GM12875 (cell line): ENCODE results near the gene ABCC11.

Experiments
- H3K4me3 ChIP-seq: one replicate; pipeline ENCODE4 v1.5.1; 2011; ENCODE audit warnings: low read depth, low read length, control low read depth
- CTCF ChIP-seq: IDR thresholded peaks from 2 replicates; pipeline ENCODE4 v1.5.1; 2011; ENCODE audit warnings: low read depth, mild to moderate bottlenecking, control low read depth, inconsistent platforms, low read length, moderate library complexity, borderline replicate concordance; ENCODE audit not compliant: insufficient read depth

The ABCC11 gene

GRCh38 chr16:48284772-48285409, 37.6 kb upstream of the ABCC11 start:
- TF ChIP-seq CTCF = no peak
- no peak overlapping the region for H3K4me3 ChIP-seq

GRCh38 chr16:48282636-48283263, 35.4 kb upstream of the ABCC11 start:
- no peak for TF ChIP-seq CTCF
- no peak overlapping the region for H3K4me3 ChIP-seq

DNA sequence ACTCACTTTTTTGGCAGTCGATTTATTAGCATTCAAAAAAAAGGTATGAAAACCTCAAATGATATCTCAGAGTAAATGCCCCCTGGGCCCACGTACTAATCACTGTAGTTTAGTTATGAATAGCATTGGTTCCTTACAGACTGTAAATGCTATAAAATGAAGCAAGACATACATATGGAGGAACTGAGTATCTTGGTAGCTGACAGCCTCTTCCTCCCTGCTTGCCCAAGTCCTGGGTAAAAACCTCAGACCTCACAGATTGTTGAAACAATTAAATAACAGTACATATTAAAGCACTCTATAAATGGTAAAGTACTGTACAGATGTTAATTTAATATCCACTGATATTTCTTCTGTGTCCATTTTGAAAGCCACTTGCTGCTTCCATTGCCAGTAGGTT, 33.2 kb upstream of the ABCC11 start:
- no peak overlapping the region for H3K4me3 ChIP-seq
- no peak for TF ChIP-seq CTCF

- no peak for TF ChIP-seq CTCF
- H3K4me3 ChIP-seq = no peak overlapping the region
Observed at GRCh38 chr16:48279199-48279598, 31.9 kb upstream of the ABCC11 start.

DNA sequence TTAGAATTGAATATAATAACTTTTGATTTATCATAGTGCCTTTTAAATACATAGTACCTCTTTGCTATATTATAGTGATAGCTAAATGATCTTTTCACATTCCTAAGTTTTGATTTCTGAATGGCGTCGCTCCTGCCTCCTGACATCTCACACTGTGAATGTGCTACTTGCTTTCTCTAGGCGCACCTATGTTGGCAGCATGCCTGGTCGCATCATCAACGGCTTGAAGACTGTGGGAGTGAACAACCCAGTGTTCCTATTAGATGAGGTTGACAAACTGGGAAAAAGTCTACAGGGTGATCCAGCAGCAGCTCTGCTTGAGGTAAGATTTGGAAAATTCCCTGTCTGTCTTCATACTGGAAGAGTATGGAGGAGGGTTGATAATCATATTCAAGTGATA, 29.8 kb upstream of the ABCC11 start:
- TF ChIP-seq CTCF = no peak

DNA sequence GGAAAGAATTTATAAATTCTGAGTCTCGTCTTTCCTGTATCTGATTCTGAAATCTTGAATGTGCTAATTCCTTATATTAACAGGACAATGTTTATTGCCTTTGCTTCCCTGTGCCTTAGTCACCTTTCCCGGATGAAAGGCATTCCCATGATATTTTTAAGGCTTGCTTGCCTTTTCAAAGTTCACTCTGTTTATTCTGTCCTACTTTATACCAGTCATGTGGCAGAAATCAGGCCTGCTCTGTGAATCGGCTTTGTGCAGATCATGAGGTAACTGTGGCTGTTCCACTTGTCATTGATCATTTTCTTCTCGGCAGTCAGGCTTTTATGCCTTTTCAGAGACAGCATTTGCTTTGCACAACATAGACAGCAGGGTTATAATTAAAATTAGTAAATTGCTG, 28.8 kb upstream of the ABCC11 start:
- H3K4me3 ChIP-seq = no peak overlapping the region
- TF ChIP-seq CTCF = no peak

More for the DNA sequence above, 29.8 kb upstream of the ABCC11 start:
- H3K4me3 ChIP-seq = no peak overlapping the region

DNA sequence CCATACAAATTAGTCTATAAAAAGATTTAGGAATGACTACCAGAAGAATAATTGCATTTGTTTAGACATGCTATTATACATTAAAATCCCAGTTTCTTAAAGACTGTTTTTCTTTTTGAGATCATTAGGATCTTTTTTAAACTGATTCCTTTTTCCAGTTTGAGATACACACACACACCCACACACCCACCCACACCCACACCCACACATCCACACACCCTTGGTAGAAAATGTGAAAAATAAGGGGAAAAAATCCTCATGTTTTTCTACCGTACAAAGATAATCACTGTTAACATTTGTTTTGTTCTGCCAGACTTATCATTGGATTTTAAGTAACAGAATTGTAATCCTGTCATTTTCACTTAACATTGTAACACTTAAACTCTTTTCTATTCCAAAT, 27.1 kb upstream of the ABCC11 start:
- no peak overlapping the region for H3K4me3 ChIP-seq
- no peak for TF ChIP-seq CTCF
